NCI-H446 (cell line): ENCODE data around the gene PREX1.
"Not testable (repeated sequence)": the region's sequence is repeated elsewhere in the genome, so short reads cannot be mapped to it uniquely, and the experiment has no call there.

Experiments used
- DNase-seq, 2 experiments: peaks; one replicate each; lab custom pipeline; 2025; lab: John Stamatoyannopoulos, UW

The PREX1 gene

GRCh38 chr20:48812114-48812513, 15.7 kb downstream of the PREX1 start:
- DNase-seq, result not testable (repeated sequence)

GRCh38 chr20:48809673-48810072, 18.1 kb downstream of the PREX1 start:
- no peak for DNase-seq

GRCh38 chr20:48808382-48809034, 19.3 kb downstream of the PREX1 start:
- DNase-seq, result no peak

- peak in 1 of 2 experiments; percentile 16 for DNase-seq
These were observed 20.0 kb downstream of the PREX1 start for GRCh38 chr20:48807586-48808381.

- no peak for DNase-seq
These were observed 20.7 kb downstream of the PREX1 start for GRCh38 chr20:48807051-48807450.

- no peak for DNase-seq
These were observed 22.1 kb downstream of the PREX1 start for GRCh38 chr20:48805716-48806115.

- peak in 1 of 2 experiments; percentile 72 for DNase-seq
These were observed 22.5 kb downstream of the PREX1 start for GRCh38 chr20:48805286-48805685.

- no peak for DNase-seq
These were observed 23.4 kb downstream of the PREX1 start for GRCh38 chr20:48804300-48804980.

GRCh38 chr20:48803176-48804053, 24.4 kb downstream of the PREX1 start:
- DNase-seq, result no peak

GRCh38 chr20:48802647-48803046, 25.2 kb downstream of the PREX1 start:
- DNase-seq, result no peak

GRCh38 chr20:48802216-48802615, 25.6 kb downstream of the PREX1 start:
- DNase-seq, result no peak

GRCh38 chr20:48801197-48801596, 26.6 kb downstream of the PREX1 start:
- DNase-seq, result no peak

GRCh38 chr20:48800177-48800576, 27.6 kb downstream of the PREX1 start:
- no peak for DNase-seq

GRCh38 chr20:48799328-48800105, 28.3 kb downstream of the PREX1 start:
- DNase-seq, result no peak

GRCh38 chr20:48797850-48798747, 29.7 kb downstream of the PREX1 start:
- no peak for DNase-seq

- DNase-seq, result no peak
These were observed 30.4 kb downstream of the PREX1 start for GRCh38 chr20:48797275-48797825.

- no peak for DNase-seq
These were observed 32.1 kb downstream of the PREX1 start for GRCh38 chr20:48795732-48796131.

- no peak for DNase-seq
These were observed 32.9 kb downstream of the PREX1 start for GRCh38 chr20:48794816-48795457.

- DNase-seq, result no peak
These were observed 33.4 kb downstream of the PREX1 start for GRCh38 chr20:48794360-48794759.
